SH-SY5Y (cell line): Measurements from ENCODE around the gene PRTN3.

ENCODE experiments used
- GATA2 ChIP-seq: IDR thresholded peaks from 2 replicates; pipeline ENCODE4 v1.6.1; 2011; ENCODE audit warnings: mild to moderate bottlenecking, low read depth, low read length
- GATA3 ChIP-seq: IDR thresholded peaks from 2 replicates; pipeline ENCODE4 v1.6.1; 2011; ENCODE audit warnings: low read depth, mild to moderate bottlenecking, low read length, moderate library complexity

GRCh38 chr19:881385-882071, 40.7 kb downstream of the PRTN3 start:
- TF ChIP-seq GATA2 (no peak), GATA3 (no peak)
